Measurements from ENCODE around the gene RXRA. TPM values are rescaled to one million over a fixed set of nuclear protein-coding genes. Genes with fewer than 3 reads are reported as not detected.

The RXRA gene
- total RNA-seq, 2 donors from 2014 or later: 68.2 to 72.0 TPM

- no peak for DNase-seq
- H3K4me1 ChIP-seq: no peaks in the 10 kb centered on the region
- TF ChIP-seq, protein P1, sequence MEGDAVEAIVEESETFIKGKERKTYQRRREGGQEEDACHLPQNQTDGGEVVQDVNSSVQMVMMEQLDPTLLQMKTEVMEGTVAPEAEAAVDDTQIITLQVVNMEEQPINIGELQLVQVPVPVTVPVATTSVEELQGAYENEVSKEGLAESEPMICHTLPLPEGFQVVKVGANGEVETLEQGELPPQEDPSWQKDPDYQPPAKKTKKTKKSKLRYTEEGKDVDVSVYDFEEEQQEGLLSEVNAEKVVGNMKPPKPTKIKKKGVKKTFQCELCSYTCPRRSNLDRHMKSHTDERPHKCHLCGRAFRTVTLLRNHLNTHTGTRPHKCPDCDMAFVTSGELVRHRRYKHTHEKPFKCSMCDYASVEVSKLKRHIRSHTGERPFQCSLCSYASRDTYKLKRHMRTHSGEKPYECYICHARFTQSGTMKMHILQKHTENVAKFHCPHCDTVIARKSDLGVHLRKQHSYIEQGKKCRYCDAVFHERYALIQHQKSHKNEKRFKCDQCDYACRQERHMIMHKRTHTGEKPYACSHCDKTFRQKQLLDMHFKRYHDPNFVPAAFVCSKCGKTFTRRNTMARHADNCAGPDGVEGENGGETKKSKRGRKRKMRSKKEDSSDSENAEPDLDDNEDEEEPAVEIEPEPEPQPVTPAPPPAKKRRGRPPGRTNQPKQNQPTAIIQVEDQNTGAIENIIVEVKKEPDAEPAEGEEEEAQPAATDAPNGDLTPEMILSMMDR (IDR thresholded peaks at IDR 0.05): no peak
- intact Hi-C loops (cut with DNase I): no loop called here
- no peak overlapping the region for H3K27ac ChIP-seq
- no peak overlapping the region for H3K4me3 ChIP-seq
- H3K27me3 ChIP-seq: no peaks in the 10 kb centered on the region
- H3K9me3 ChIP-seq: no peaks in the 10 kb centered on the region
- no peak overlapping the region for H3K9ac ChIP-seq (ENCODE audit: low read depth in 2 of 2, low read length in 2 of 2)
- H3K36me3 ChIP-seq: no peaks in the 10 kb centered on the region
Measured at GRCh38 chr9:134483361-134484184, 157.3 kb downstream of the RXRA start.

DNA sequence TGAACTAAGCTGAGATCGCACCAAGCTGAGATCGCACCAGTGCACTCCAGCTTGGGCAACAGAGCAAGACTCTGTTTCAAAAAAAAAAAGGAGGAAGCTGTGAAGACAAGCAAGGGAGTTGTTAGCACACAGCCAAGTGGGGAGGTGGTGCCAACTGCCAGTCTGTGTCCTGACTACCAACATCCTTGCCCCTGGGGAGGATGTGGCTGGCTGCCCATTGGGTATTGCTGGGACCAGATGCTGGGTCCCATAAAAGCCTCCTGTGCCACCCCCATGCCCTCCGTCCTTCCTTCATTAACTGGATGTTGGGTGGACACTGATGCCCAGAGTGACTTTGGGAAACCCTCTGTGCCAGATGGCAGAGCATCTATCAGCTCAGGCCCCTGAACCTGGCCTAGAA, 158.2 kb downstream of the RXRA start:
- Histone ChIP-seq H3K9ac (ENCODE audit: low read depth in 2 of 2, low read length in 2 of 2) (no peak overlapping the region), H3K27me3 (no peaks in the 10 kb centered on the region), H3K9me3 (no peaks in the 10 kb centered on the region), H3K4me3 (no peak overlapping the region), H3K36me3 (no peaks in the 10 kb centered on the region), H3K4me1 (no peaks in the 10 kb centered on the region), H3K27ac (no peak overlapping the region)
- DNase-seq: no peak
- TF ChIP-seq, protein P1 (IDR thresholded peaks at IDR 0.05): no peak
- intact Hi-C loops (cut with DNase I): no loop called here

DNA sequence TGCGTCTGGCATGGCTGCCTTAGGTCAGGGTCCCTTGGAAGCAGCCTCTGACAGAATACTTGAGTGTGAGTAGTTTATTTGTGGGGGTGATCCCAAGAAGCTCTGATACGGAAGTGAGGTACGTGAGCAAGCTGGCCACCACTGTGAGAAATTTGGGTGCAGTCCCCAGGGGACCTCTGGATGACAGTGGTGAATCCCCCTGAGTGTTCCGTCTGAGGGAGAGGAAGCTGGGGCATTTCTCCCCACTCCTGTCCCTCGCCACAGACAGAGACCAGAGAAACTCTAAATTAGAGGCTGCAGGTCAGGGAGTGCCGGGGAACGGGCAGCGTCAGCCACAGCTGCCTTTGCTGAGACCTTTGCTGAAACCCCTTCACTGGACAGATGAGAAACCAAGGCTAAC, 159.4 kb downstream of the RXRA start:
- H3K27me3 ChIP-seq: no peaks in the 10 kb centered on the region
- DNase-seq: no peak
- no peak overlapping the region for H3K4me3 ChIP-seq
- TF ChIP-seq, protein P1 (IDR thresholded peaks at IDR 0.05): no peak
- H3K36me3 ChIP-seq: no peaks in the 10 kb centered on the region
- intact Hi-C loops (cut with DNase I): no loop called here
- H3K9ac ChIP-seq (ENCODE audit: low read depth in 2 of 2, low read length in 2 of 2): no peak overlapping the region
- no peaks in the 10 kb centered on the region for H3K4me1 ChIP-seq
- no peak overlapping the region for H3K27ac ChIP-seq
- no peaks in the 10 kb centered on the region for H3K9me3 ChIP-seq

GRCh38 chr9:134486143-134486591, 159.9 kb downstream of the RXRA start:
- no peak overlapping the region for H3K27ac ChIP-seq
- no peak overlapping the region for H3K4me3 ChIP-seq
- TF ChIP-seq, protein P1 (IDR thresholded peaks at IDR 0.05): no peak
- no peaks in the 10 kb centered on the region for H3K27me3 ChIP-seq
- no peak for DNase-seq
- no peaks in the 10 kb centered on the region for H3K4me1 ChIP-seq
- no peaks in the 10 kb centered on the region for H3K9me3 ChIP-seq
- intact Hi-C loops (cut with DNase I): no loop called here
- no peak overlapping the region for H3K9ac ChIP-seq (ENCODE audit: low read depth in 2 of 2, low read length in 2 of 2)
- no peaks in the 10 kb centered on the region for H3K36me3 ChIP-seq

DNA sequence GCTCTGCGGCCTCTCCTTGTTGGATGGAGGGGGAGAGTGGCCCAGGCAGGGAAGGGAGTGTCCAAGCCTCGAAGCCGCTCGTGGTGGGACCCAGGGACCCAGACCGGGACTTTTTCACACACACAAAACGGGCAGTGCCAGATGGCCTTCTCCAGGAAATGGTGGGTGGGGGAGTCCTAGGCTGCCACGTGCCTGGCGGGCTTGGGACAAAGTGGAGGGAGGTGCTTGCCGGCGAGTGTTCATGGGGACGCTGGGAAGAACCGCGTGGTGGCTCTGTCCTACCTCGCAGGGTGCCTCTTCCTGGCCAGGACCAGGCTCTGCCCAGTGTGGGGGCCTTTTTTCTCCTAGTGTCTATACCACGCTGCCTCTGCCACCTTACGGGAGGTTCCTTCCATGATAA, 160.3 kb downstream of the RXRA start:
- no peak overlapping the region for H3K4me3 ChIP-seq
- H3K9me3 ChIP-seq: no peaks in the 10 kb centered on the region
- no peak overlapping the region for H3K27ac ChIP-seq
- H3K9ac ChIP-seq (ENCODE audit: low read depth in 2 of 2, low read length in 2 of 2): no peak overlapping the region
- no peaks in the 10 kb centered on the region for H3K36me3 ChIP-seq
- H3K4me1 ChIP-seq: no peaks in the 10 kb centered on the region
- intact Hi-C loops (cut with DNase I): no loop called here
- TF ChIP-seq, protein P1 (IDR thresholded peaks at IDR 0.05): no peak
- no peaks in the 10 kb centered on the region for H3K27me3 ChIP-seq
- no peak for DNase-seq

Small RNA genes lying within 50 kb of the gene (microRNA-seq; reads per million reads assigned to microRNA genes)
- gene MIR4669: not detected

Other genes with a start within 250 kb of the RXRA start
- gene WDR5, start 190.4 kb upstream of the RXRA start, total RNA-seq: 10 to 100 TPM; 22.6 to 38.2 TPM
- 100 to 1,000 TPM in 1 of 2 donors, 10 to 100 TPM in 1; 23.0 to 104 TPM for gene RNU6ATAC, start 161.9 kb upstream of the RXRA start, total RNA-seq